ENCODE measurements around the gene GPATCH8. TPM values are rescaled to one million over a fixed set of nuclear protein-coding genes. Genes with fewer than 3 reads are reported as not detected.

The GPATCH8 gene
- polyA plus RNA-seq, 1 of the 3 experiments (the other 2 are of a cell fraction): 12.7 TPM

- peak within 1 kb of the TSS; percentile 97 for H2AFZ ChIP-seq (ENCODE audit: low read depth)
- H3K36me3 ChIP-seq (replicated peaks in 1 of 2; ENCODE audit: control insufficient read depth in 1 of 2, insufficient read depth in 2 of 2, low read length in 1 of 2): peaks cover 0 to 2% of the 10 kb centered on the region in 2 experiments
- CTCF ChIA-PET: interaction anchor here (0.6 to 7.6 kb wide), 21 partner anchors 8 to 523 kb away, joined by 3 to 85 read pairs (median 3); partner anchors contain the start of gene GRN
- WGBS (ENCODE audit: low lambda C conversion rate): 4% methylated on average over 9 of the region's 63 CpGs
- H3K9me3 ChIP-seq: no peaks in the 10 kb centered on the region
- peak within 1 kb of the TSS; percentile 80 to 89 for H3K4me3 ChIP-seq (ENCODE audit: low read depth in 2 of 2, low read length in 1 of 2)
- peaks cover 7% of the 10 kb centered on the region; the same call in 1 of the 2 replicates for H3K79me2 ChIP-seq (ENCODE audit: insufficient read depth)
- no peaks in the 10 kb centered on the region for H3K9me2 ChIP-seq
- peak within 1 kb of the TSS; percentile 85 for H3K9ac ChIP-seq
- peaks cover 11% of the 10 kb centered on the region; the same call in 1 of the 2 replicates for H4K20me1 ChIP-seq (ENCODE audit: insufficient read depth)
- peak within 1 kb of the TSS in 1 of 2 experiments; percentile 76; a peak in 2 of 4 replicates for H3K27ac ChIP-seq (ENCODE audit: low read depth in 2 of 2, low read length in 1 of 2)
- peaks cover 3 to 22% of the 10 kb centered on the region in 2 experiments; a peak in 1 of 4 replicates for H3K4me1 ChIP-seq (ENCODE audit: control insufficient read depth in 1 of 2, insufficient read depth in 2 of 2, low read depth in 1 of 2, low read length in 1 of 2)
- no peaks in the 10 kb centered on the region; the same call in 1 of the 2 replicates for H3K27me3 ChIP-seq (ENCODE audit: insufficient read depth)
- peak within 1 kb of the TSS; percentile 94 for H3K4me2 ChIP-seq
- DNase-seq: peak; percentile 97
- TF ChIP-seq SIN3A (IDR thresholded peaks at IDR 0.05; ENCODE audit: borderline replicate concordance, low read depth, low read length) (no peak), RAD21 (IDR thresholded peaks at IDR 0.05; ENCODE audit: low read length) (peak; percentile 14; the same call in 1 of the 2 replicates), EP300 (IDR thresholded peaks at IDR 0.05; ENCODE audit: borderline replicate concordance in 1 of 2, low read depth in 1 of 2, low read length in 1 of 2) (no peak), CTCF (IDR thresholded peaks at IDR 0.05) (peak; percentile 59), MAX (IDR thresholded peaks at IDR 0.05; ENCODE audit: low read depth) (peak; percentile 30; the same call in 1 of the 2 replicates), ELF1 (IDR thresholded peaks at IDR 0.05) (no peak)
- POLR2A ChIA-PET: interaction anchor here (1.5 to 2.6 kb wide), 2 partner anchors 12 to 19 kb away, joined by 7 to 11 read pairs; partner anchors contain the start of gene GRN
- H3F3A ChIP-seq (replicated peaks; ENCODE audit: insufficient read depth): peaks cover 3% of the 10 kb centered on the region
Observed at GRCh38 chr17:44363613-44364159, 139.5 kb downstream of the GPATCH8 start, which contains the start of gene FAM171A2. TSS of gene FAM171A2 (minus strand) at chr17:44363853. CDS start at chr17:44363714, 139 bp downstream.

GRCh38 chr17:44362949-44363612 is 140.1 kb downstream of the GPATCH8 start:
- WGBS (ENCODE audit: low lambda C conversion rate): 0% methylated on average over 18 of the region's 45 CpGs

More at GRCh38 chr17:44362949-44363612, 140.1 kb downstream of the GPATCH8 start:
- Histone ChIP-seq H2AFZ (ENCODE audit: low read depth) (peak overlapping the region; percentile 97), H4K20me1 (ENCODE audit: insufficient read depth) (peaks cover 11% of the 10 kb centered on the region; the same call in 1 of the 2 replicates), H3F3A (replicated peaks; ENCODE audit: insufficient read depth) (peaks cover 3% of the 10 kb centered on the region), H3K36me3 (replicated peaks in 1 of 2; ENCODE audit: control insufficient read depth in 1 of 2, insufficient read depth in 2 of 2, low read length in 1 of 2) (peaks cover 0 to 2% of the 10 kb centered on the region in 2 experiments), H3K27me3 (ENCODE audit: insufficient read depth) (no peaks in the 10 kb centered on the region; the same call in 1 of the 2 replicates), H3K9ac (peak overlapping the region; percentile 85), H3K4me3 (ENCODE audit: low read depth in 2 of 2, low read length in 1 of 2) (peak overlapping the region; percentile 80 to 89), H3K79me2 (ENCODE audit: insufficient read depth) (peaks cover 7% of the 10 kb centered on the region; the same call in 1 of the 2 replicates), H3K4me2 (peak overlapping the region; percentile 94), H3K9me3 (no peaks in the 10 kb centered on the region), H3K9me2 (no peaks in the 10 kb centered on the region), H3K27ac (ENCODE audit: low read depth in 2 of 2, low read length in 1 of 2) (peak overlapping the region in 1 of 2 experiments; percentile 76; a peak in 2 of 4 replicates), H3K4me1 (ENCODE audit: control insufficient read depth in 1 of 2, insufficient read depth in 2 of 2, low read depth in 1 of 2, low read length in 1 of 2) (peaks cover 3 to 22% of the 10 kb centered on the region in 2 experiments; a peak in 1 of 4 replicates)
- DNase-seq: peak; percentile 89
- ChIA-PET CTCF (interaction anchor here (0.6 to 7.6 kb wide), 22 partner anchors 9 to 522 kb away, joined by 3 to 85 read pairs (median 3); partner anchors contain the start of gene GRN), POLR2A (interaction anchor here (1.5 to 2.6 kb wide), 2 partner anchors 11 to 18 kb away, joined by 7 to 11 read pairs; partner anchors contain the start of gene GRN)
- TF ChIP-seq MXI1 (IDR thresholded peaks at IDR 0.05; ENCODE audit: low read depth, low read length) (no peak), EP300 (IDR thresholded peaks at IDR 0.05; ENCODE audit: borderline replicate concordance in 1 of 2, low read depth in 1 of 2, low read length in 1 of 2) (no peak), JUND (IDR thresholded peaks at IDR 0.05) (no peak), SIN3A (IDR thresholded peaks at IDR 0.05; ENCODE audit: borderline replicate concordance, low read depth, low read length) (peak; percentile 19; the same call in 1 of the 2 replicates)
